Fibroblast of the conjunctiva (primary cell): ENCODE results near the gene ZER1.
A peak's percentile ranks its signal among the peaks of the same experiment; 100 is the strongest.
"Not testable (repeated sequence)": the region's sequence is repeated elsewhere in the genome, so short reads cannot be mapped to it uniquely, and the experiment has no call there.

ENCODE experiments used
- DNase-seq: peaks from one replicate; pipeline ENCODE4 v3.0.0-alpha.2; 2010; ENCODE audit warnings: low read depth

Gene ZER1

GRCh38 chr9:128771745-128772519, at the start of gene ZER1:
ZER1 (minus strand) TSS chr9:128771927; CDS start chr9:128755565, 16,362 bp downstream.
- DNase-seq, result peak; percentile 63

- no peak for DNase-seq
These were observed 49.2 kb upstream of the ZER1 start for GRCh38 chr9:128820665-128821583.

DNA sequence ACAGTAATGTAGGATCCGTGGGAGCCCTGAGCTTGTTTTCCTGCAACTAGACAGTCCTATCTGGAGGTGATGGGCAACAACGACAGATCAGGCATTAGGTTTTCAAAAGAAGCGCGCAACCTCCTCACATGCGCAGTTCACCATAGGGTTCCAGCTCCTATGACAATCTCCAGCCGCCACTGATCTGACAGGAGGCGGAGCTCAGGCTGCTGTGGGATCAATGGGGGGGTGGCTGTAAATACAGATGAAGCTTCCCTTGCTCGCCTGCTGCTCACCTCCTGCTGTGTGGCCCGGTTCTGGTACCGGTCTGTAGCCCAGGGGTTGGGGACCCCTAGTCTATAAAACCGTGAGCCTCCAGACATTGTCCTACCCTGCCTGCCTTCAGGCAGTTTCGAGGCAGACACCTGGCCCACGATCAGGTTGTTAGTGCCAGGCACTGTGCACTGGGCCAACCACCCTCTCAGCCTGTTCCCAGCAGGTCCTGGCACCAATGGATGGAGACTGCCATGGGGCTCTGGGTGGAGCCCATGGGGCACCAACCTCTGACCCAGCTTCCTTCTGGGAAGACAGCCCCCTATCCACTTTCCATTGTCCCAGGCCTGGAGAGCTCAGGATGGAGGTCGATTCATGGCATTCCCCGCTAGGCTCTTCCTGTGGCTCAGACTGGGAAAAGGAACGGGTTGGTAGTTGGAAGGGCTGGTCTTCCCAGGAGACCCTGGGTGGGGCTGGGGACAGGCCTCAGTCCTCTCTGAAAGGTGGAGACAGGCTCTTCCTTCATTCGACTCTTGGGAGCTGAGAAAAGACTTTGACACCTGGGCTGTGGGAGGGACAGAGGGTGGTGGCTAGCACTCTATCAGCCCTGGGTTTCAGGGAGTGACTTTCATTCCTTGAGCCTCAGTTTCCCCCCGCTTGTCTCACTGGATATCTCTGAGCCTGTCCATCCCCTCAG, 48.3 kb upstream of the ZER1 start:
- DNase-seq, result no peak

DNA sequence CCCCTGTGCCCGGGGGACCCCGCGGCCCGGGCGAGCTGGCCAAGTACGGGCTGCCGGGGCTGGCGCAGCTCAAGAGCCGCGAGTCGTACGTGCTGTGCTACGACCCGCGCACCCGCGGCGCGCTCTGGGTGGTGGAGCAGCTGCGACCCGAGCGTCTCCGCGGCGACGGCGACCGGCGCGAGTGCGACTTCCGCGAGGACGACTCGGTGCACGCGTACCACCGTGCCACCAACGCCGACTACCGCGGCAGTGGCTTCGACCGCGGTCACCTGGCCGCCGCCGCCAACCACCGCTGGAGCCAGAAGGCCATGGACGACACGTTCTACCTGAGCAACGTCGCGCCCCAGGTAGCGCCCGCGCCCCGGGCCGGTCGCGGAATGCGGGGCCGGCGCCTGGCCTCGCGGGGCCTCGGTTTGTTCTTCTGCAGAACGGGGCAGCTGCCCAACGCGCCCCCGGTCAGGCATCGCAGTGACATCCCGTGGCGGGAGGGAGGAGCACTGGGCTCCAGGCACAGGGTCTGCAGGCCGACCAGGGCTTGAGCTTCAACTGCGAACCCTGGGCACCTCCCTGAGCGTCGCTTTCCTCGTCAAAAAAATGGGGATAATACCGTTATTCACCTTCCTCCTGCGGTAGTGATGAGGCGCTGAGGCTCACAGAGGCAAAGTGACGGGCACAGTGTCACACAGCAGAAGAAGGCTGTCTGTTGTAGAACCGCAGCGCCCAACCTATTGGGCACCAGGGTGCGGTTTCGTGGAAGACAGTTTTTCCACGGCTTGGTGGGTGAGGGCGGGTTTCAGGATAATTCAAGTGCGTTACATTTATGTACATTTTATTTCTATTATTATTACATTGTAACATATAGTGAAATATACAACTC, 47.4 kb upstream of the ZER1 start:
- DNase-seq, result no peak

DNA sequence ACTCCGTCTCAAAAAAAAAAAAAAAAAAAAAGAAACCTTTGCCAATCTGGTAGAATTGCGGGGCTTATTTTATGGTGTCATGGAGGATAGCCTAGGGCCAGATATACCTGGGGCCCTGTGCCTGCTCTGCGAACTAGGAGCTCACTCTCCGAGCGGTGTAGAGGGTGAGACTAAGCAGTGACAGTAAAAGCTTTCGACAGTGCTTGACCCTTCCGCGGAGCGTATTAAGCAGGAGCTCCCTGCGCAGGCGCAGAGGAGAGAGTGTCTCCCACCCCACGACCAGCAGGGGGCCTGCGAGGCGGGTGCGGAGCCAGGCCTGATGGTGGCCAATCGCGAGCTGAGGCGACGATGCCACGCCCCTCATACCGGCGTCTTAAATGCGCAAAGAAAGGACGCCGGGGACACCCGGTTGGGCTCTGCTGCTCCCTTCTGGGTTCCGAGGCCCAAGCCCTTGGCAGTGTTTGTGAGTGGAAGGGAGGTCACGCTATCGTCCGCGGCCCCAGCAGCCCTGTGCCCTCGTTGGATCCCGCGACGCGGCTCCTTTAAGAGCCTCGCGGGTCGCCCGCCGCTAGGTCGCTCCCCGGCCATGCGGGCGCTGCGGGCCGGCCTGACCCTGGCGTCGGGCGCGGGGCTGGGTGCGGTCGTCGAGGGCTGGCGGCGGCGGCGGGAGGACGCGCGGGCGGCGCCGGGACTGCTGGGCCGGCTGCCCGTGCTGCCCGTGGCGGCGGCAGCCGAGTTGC, 46.5 kb upstream of the ZER1 start, which contains the start of gene ENDOG:
TSS of gene ENDOG (plus strand) at position 402 of the 740 bp plus-strand sequence. CDS start at position 587, 185 bp downstream.
- peak; percentile 94 for DNase-seq

GRCh38 chr9:128810873-128811272, 39.1 kb upstream of the ZER1 start:
- DNase-seq, result no peak

GRCh38 chr9:128809831-128810230, 38.1 kb upstream of the ZER1 start:
- DNase-seq, result no peak

DNA sequence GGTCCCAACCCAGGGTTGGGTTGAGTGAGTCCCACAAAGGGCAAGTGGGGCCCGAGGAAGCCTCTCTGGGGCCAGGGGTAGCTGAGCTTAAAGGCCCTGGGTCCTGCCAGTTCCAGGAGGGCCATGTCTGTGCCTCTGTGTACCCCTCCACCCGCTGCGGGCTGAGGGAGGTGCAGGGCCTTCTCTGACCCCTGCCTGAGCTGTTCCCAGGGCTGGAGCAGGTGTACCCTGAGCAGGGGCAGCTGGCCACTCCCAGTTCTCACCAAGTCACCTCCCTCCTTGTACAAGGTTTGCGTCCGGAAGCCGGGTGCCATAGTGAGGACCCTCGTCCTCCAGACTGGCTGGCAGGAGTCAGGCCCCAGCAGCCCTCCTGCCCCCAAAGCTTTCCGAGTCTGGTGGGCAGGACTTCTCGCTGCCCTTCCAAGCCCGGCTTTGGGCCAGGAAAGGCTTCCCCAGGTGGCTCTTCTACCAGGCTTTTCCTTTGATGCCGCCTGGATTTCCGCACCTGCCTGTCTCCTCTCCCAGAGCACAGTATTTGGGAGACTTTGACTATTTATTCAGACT, 37.4 kb upstream of the ZER1 start:
- no peak for DNase-seq

GRCh38 chr9:128808543-128808942, 36.8 kb upstream of the ZER1 start:
- no peak for DNase-seq

- DNase-seq, result no peak
These were observed 36.1 kb upstream of the ZER1 start for GRCh38 chr9:128807827-128808226.

DNA sequence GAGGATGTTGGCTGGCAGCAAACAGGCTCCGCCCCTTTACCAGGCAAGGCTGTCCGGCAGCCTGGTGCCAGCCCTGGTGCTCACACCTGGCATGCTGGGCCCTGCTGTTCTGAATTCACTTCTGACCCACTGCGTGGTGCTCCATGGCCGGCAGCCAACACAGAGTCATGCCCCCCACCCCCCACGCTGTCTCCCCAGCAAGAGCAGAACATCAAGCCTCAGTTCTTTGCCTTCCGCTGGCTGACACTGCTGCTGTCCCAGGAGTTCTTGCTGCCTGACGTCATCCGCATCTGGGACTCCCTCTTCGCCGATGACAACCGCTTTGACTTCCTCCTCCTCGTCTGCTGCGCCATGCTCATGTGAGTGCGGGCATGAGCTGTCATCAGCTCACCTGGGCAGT, 33.9 kb upstream of the ZER1 start:
- DNase-seq, result no peak

- no peak for DNase-seq
These were observed 30.8 kb upstream of the ZER1 start for GRCh38 chr9:128802482-128802881.

DNA sequence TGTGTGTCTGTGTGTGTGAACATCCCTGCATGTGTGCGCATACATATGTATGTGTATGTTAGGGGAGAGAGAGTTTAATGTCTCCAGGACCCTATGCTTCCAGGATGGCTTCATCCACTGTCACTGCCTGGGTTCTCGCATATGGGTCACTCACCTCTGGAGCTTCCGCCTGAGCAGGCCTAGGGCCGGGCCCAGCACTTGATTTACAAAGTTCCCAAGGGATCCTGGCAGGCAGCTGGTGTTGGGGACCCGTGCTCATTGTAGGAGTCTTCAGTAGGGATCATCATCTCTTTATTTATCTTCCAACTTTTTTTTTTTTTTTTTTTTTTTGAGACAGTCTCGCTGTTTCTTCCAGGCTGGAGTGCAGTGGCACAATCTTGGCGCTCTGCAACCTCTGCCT, 28.3 kb upstream of the ZER1 start:
- DNase-seq, result no peak

DNA sequence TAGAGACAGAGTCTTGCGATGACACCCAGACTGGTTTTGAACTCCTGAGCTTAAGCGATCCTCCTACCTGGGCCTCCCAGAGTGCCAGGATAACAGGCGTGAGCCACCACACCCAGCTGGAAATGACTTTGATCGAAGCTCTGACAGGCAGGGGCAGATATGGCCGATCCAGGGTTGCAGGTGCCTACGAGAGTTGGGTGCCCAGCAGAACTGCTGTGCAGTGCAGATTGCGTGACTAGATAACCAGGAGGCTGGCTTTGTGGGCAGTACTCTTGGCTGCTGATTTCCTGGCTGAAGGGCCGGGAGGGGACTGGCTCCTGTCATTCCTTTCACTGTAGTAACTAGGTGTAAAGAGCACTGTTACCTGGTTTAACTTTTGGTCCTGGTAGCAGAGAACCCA, 27.2 kb upstream of the ZER1 start:
- DNase-seq, result no peak

DNA sequence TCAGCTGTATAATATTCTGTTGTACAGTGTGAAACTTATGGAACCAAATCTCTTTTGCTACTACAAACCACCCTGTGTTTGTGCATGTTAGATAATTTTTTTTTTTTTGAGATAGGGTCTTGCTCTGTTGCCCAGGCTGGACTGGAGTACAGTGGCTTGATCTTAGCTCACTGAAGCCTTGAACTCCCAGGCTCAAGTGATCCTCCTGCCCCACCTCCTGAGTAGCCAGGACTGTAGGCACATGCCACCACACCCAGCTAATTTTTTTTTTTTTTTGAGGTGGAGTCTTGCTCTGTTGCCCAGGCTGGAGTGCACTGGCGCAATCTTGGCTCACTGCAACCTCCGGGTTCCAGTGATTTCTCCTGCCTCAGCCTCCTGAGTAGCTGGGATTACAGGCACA, 23.2 kb upstream of the ZER1 start:
- not testable (repeated sequence) for DNase-seq

GRCh38 chr9:128792978-128793686, 21.4 kb upstream of the ZER1 start:
- no peak for DNase-seq

DNA sequence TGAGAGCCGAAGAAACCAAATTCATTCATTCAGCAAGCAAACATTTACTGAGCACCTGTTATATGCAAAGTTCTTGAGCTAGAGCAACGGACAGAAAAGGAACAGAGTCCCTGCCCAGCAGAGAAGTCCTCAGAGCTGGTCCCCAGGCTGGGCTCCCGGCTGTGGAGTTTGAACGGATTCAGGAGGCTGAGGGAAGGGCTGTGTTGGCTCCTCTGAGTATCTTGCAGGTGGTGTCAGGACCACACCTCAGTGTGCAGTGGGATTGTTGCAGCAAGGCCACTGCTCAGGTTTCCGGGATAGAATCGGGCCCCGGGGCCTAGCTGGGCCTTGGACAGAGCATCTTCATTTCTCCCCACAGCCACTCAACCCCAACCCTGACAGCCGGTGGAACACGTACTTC, 20.4 kb upstream of the ZER1 start:
- no peak for DNase-seq

- no peak for DNase-seq
These were observed 18.8 kb upstream of the ZER1 start for GRCh38 chr9:128790536-128790935.

DNA sequence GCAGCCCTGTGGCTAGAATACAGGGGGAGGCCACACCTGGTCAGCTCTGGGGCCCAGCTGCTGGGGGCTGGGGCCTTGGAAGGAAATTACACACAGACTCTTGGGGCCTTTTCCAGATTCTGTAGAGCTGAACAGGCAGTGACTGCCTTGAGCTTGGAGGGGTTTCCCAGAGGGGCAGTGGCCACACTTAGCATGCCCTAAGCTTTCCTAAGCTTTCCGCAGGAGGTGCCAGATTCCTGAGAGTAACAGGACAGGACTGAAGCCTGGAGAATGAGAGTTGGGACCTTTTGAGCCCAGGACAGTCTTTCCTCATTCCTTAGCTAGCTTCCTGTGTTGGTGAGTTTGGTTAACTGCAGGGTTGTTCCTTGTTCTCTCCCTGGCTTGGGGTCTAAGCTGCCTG, 16.7 kb upstream of the ZER1 start:
- no peak for DNase-seq
